K562 treated with DMSO at 1 percent for 24 hours (cell line): Measurements from ENCODE around the gene UGGT1. TPM values are rescaled to one million over a fixed set of nuclear protein-coding genes. Genes with fewer than 3 reads are reported as not detected.

Source experiments
- total RNA-seq: library from RNA; unstranded; fragments of 300-600 nt; gene quantifications from 2 replicates; pipeline ENCODE4 v1.2.3, GENCODE V29; 2022; ENCODE audit warnings: low read depth; ENCODE audit not compliant: insufficient read depth

Gene UGGT1, protein sequence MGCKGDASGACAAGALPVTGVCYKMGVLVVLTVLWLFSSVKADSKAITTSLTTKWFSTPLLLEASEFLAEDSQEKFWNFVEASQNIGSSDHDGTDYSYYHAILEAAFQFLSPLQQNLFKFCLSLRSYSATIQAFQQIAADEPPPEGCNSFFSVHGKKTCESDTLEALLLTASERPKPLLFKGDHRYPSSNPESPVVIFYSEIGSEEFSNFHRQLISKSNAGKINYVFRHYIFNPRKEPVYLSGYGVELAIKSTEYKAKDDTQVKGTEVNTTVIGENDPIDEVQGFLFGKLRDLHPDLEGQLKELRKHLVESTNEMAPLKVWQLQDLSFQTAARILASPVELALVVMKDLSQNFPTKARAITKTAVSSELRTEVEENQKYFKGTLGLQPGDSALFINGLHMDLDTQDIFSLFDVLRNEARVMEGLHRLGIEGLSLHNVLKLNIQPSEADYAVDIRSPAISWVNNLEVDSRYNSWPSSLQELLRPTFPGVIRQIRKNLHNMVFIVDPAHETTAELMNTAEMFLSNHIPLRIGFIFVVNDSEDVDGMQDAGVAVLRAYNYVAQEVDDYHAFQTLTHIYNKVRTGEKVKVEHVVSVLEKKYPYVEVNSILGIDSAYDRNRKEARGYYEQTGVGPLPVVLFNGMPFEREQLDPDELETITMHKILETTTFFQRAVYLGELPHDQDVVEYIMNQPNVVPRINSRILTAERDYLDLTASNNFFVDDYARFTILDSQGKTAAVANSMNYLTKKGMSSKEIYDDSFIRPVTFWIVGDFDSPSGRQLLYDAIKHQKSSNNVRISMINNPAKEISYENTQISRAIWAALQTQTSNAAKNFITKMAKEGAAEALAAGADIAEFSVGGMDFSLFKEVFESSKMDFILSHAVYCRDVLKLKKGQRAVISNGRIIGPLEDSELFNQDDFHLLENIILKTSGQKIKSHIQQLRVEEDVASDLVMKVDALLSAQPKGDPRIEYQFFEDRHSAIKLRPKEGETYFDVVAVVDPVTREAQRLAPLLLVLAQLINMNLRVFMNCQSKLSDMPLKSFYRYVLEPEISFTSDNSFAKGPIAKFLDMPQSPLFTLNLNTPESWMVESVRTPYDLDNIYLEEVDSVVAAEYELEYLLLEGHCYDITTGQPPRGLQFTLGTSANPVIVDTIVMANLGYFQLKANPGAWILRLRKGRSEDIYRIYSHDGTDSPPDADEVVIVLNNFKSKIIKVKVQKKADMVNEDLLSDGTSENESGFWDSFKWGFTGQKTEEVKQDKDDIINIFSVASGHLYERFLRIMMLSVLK (N-terminal part only)
- total RNA-seq = 13.1 and 17.7 TPM in 2 replicates

GRCh38 chr2:128090945-128091725, at the start of gene UGGT1:
TSS of gene UGGT1 (plus strand) at chr2:128091200. CDS start at chr2:128091358, 158 bp downstream.

Other genes with a start within 250 kb of the UGGT1 start
- 22.3 and 22.8 TPM in 2 replicates for gene POLR2D, start 233.0 kb upstream of the UGGT1 start, total RNA-seq
- 6.0 and 8.0 TPM in 2 replicates for gene AMMECR1L, start 205.2 kb upstream of the UGGT1 start, total RNA-seq
- gene SAP130, start 63.1 kb upstream of the UGGT1 start, total RNA-seq = 28.3 and 33.0 TPM in 2 replicates
- gene HS6ST1, start 227.7 kb downstream of the UGGT1 start, total RNA-seq = 20.7 and 22.1 TPM in 2 replicates